ENCODE measurements around the gene SLC10A1.
"Not testable (repeated sequence)": the region's sequence is repeated elsewhere in the genome, so short reads cannot be mapped to it uniquely, and the experiment has no call there.

The SLC10A1 gene

DNA sequence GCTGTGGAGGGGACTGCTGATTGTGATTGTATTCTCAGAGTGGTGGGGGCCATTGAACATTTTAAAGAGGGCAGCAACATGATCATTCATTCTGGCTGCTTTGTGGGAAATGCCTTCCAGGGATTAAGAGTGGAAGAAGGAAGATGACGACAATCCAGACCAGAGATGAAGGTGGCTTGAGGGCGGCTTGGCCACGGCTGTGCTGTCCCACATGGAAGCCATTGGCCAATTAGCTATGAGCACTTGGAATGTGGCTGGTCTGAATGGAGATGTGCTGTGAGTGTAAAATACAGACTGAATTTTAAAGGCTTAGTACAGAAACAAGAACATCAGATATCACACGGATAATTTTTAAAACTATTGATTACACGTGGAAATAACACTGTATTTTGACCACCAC, 19.2 kb upstream of the SLC10A1 start:
- H3K4me1 Mint-ChIP-seq (ENCODE audit: low read depth): peaks cover 2% of the 10 kb centered on the region
- H3K27me3 Mint-ChIP-seq: peaks cover 2% of the 10 kb centered on the region
- no peaks in the 10 kb centered on the region for H3K36me3 Mint-ChIP-seq
- H3K9me3 Mint-ChIP-seq (ENCODE audit: low read depth): no peaks in the 10 kb centered on the region
- no peak overlapping the region for H3K27ac Mint-ChIP-seq
- H3K4me3 Mint-ChIP-seq: no peak overlapping the region

DNA sequence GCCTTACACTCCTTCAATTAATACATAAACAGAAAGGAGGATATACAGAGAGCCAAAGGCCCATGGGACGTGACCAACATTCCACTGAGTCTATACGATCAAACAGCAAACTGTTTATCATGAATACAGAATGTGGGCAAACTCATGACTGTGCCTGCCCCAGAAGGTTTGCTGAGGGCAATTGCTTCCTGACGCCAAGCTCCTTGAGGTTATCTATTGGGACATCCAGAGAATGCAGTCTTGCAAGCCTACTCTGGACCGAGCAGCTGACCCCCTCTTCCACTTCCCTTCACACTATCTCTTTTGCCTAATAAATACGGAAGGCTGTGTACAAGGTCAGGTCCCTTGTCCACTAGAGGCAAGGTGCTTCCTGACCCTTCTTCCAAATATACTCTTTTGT, 18.5 kb upstream of the SLC10A1 start:
- Mint-ChIP-seq H3K27me3 (peaks cover 2% of the 10 kb centered on the region), H3K9me3 (ENCODE audit: low read depth) (no peaks in the 10 kb centered on the region), H3K27ac (no peak overlapping the region), H3K4me3 (no peak overlapping the region), H3K36me3 (no peaks in the 10 kb centered on the region), H3K4me1 (ENCODE audit: low read depth) (peaks cover 2% of the 10 kb centered on the region)

DNA sequence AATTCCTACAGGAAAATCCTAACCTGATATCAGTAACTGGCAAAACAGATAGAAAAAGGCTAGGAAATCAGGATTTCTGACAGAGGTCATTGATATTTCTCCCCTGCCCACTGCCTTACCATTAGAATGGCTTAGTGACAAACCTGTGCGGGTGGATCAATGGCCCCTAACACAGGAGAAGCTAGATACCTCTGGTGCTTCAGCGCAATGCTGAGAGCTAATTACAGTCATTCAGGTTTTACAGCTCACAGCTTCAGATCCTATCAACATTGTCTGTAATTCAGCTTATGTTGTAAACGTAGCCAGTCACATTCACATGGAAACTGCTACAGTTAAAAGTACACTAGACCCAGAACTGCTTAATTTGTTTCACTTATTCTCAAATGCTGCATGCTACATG, 17.4 kb upstream of the SLC10A1 start:
- Mint-ChIP-seq H3K27me3 (peaks cover 2% of the 10 kb centered on the region), H3K36me3 (no peaks in the 10 kb centered on the region), H3K9me3 (ENCODE audit: low read depth) (no peaks in the 10 kb centered on the region), H3K4me3 (no peak overlapping the region), H3K4me1 (ENCODE audit: low read depth) (peaks cover 2% of the 10 kb centered on the region), H3K27ac (no peak overlapping the region)

DNA sequence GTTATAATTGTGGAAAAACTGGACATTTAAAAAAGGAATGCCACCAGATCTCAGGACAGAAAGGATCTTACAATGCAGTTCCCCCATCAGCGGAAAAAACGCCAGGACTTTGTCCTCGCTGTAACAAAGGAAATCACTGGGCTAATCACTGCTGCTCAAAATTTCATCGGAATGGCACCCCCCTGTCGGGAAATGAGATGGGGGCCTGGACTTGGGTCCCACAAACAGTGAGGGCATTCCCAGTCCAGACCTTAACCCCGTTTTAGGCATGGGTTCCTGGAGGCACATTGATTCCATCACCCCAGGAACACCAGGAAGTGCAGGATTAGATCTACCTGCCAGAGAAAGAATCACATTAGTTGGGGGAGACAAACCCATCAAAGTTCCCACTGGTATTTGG, 16.3 kb upstream of the SLC10A1 start:
- not testable (repeated sequence) for H3K9me3 Mint-ChIP-seq (ENCODE audit: low read depth); H3K36me3 Mint-ChIP-seq; H3K4me3 Mint-ChIP-seq

DNA sequence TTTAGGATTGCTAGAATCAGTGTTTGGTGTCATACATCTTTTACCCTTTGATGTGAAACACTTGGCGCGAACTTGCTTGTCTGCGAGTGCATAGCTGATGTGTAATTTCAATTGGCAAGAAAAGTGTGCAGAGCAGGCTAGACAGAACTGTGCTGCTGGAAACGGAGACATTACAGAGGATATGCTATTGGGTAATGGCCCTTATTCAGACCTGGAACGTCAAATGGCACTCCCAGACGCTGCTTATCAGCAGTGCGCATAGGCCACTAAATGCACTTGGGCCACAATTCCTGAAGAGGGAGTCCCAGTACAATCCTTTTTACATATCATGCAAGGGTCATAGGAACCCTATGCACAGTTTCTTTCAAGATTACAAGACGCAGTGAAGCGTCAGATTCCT, 15.7 kb upstream of the SLC10A1 start:
- Mint-ChIP-seq H3K9me3 (ENCODE audit: low read depth) (no peaks in the 10 kb centered on the region), H3K27me3 (no peaks in the 10 kb centered on the region), H3K4me1 (ENCODE audit: low read depth) (no peaks in the 10 kb centered on the region), H3K4me3 (no peak overlapping the region), H3K27ac (no peak overlapping the region), H3K36me3 (no peaks in the 10 kb centered on the region)

More for the DNA sequence above, 16.3 kb upstream of the SLC10A1 start:
- not testable (repeated sequence) for H3K27me3 Mint-ChIP-seq; H3K4me1 Mint-ChIP-seq (ENCODE audit: low read depth); H3K27ac Mint-ChIP-seq

DNA sequence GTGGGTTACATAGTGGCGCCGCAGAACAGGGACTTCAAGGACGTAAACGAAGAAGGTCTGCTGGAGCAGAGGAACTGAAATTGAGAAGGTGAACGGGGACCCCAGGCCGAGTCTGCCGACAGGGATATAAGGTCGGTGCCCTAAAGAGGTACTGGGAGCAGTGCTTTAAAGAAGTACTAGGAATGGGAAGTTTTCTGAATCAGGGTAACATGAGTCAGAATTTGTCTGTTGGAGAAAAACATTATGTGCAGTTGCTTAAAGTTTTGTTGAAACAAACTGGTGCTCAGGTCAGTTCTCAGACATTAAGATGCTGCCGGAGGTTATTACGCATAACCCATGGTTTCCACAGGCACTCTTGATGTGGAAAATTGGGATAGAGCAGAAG, 14.8 kb upstream of the SLC10A1 start:
- Mint-ChIP-seq H3K36me3 (no peaks in the 10 kb centered on the region), H3K4me1 (ENCODE audit: low read depth) (no peaks in the 10 kb centered on the region), H3K9me3 (ENCODE audit: low read depth) (no peaks in the 10 kb centered on the region), H3K4me3 (no peak overlapping the region), H3K27ac (no peak overlapping the region), H3K27me3 (no peaks in the 10 kb centered on the region)

DNA sequence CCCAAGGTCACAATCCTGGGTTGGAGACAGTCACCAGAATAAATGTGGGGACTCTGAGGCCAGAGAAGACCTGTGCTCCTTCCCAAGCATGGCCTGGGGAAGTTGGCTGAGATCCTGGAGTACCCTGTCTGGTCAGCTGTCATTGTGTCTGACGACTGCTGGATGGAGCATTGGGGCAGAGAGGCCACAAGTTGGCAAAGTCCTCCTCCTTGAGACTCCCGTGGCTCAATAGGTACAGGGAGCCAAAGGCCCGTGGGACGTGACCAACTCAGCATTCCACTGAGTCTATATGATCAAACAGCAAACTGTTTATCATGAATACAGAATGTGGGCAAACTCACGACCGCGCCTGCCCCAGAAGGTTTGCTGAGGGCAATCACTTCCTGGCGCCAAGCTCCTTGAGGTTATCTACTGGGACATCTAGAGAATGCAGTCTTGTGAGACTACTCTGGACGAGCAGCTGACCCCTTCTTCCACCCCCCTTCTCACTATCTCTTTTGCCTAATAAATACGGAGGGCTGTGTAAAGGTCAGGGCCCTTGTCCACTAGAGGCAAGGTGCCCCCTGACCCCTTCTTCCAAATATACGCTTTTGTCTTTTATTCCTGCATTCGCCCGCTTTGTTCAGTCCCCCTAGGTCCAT, 14.3 kb upstream of the SLC10A1 start:
- no peaks in the 10 kb centered on the region for H3K9me3 Mint-ChIP-seq (ENCODE audit: low read depth)
- no peak overlapping the region for H3K4me3 Mint-ChIP-seq
- H3K27ac Mint-ChIP-seq: no peak overlapping the region
- H3K27me3 Mint-ChIP-seq: no peaks in the 10 kb centered on the region
- no peaks in the 10 kb centered on the region for H3K4me1 Mint-ChIP-seq (ENCODE audit: low read depth)
- no peaks in the 10 kb centered on the region for H3K36me3 Mint-ChIP-seq

DNA sequence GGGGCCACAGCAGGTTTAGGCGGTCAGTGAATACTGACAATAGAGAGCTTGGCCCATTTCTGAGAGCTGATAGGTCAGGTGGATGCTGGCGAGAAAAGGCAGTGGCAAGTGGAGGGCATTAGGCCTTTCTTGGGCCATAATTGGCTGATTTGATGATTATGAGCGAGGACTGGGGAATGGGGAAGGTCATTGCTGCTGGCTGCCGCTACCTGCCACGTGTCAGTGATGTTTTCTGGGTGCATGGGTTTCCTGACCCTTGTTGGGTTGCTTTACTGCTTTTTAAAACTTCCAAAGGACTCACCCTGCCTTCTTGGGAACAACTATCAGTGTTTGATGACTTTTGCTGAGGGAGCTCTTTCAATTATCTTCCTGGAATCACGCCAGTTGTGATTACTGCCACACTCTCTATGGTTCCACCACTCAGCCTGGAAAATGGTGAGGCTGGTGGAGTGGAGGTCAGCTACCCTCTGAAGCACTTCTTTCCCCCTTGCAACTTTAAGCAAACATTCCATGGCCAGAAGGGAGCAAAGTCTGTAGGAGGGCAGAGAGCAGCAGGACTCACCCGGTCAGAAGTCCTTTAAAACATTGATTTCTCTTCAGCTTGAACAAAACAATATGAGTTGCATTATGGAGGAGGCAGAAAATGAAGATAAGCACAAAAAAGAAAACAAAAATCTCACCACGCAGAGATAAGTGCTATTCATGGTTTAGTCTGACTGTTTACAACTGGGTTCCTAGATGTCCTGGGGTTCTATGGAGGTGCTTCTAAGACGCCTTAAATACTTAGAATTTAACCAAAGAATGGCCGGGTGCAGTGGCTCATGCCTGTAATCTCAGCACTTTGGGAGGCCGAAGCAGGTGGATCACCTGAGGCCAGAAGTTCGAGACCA, 12.1 kb upstream of the SLC10A1 start:
- Mint-ChIP-seq H3K4me3 (no peak overlapping the region), H3K36me3 (no peaks in the 10 kb centered on the region), H3K9me3 (ENCODE audit: low read depth) (no peaks in the 10 kb centered on the region), H3K27me3 (no peaks in the 10 kb centered on the region), H3K27ac (no peak overlapping the region), H3K4me1 (ENCODE audit: low read depth) (no peaks in the 10 kb centered on the region)

DNA sequence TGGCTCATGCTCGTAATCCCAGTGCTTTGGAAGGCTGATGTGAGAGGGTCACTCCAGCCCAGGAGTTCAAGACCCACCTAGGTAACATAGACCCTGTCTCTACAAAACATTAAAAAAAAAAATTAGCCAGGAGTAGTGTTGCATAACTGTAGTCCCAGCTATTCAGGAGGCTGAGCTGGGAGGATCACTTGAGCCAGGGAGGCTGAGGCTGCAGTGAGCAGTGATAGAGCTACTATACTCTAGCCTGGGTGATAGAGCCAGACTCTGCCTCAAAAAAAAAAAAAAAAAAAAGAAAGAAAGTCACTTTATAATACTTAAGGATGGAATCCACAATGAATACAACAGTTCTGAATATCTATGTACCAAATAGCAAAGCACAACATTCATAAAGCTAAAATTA, 10.2 kb upstream of the SLC10A1 start:
- H3K36me3 Mint-ChIP-seq: no peaks in the 10 kb centered on the region
- H3K9me3 Mint-ChIP-seq (ENCODE audit: low read depth): no peaks in the 10 kb centered on the region

DNA sequence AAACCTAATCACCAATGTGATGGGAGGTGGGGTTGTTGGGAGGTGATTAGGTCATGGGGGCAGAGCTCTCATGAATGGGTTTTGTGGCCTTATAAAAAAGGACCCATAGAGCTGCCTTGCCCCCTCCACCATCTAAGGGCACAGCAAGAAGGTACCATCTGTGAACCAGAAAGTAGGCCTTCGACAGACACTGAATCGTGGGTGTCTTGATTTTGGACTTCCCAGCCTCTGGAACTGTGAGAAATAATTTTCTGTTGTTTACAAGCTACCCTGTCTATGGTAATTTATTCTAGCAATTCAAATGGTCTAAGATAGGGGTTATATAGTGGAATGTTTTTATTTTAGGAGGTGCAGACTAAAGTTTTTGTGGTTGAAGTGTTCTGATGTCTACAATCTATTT, 7.9 kb upstream of the SLC10A1 start:
- no peaks in the 10 kb centered on the region for H3K4me1 Mint-ChIP-seq (ENCODE audit: low read depth)
- no peak overlapping the region for H3K27ac Mint-ChIP-seq
- H3K9me3 Mint-ChIP-seq (ENCODE audit: low read depth): no peaks in the 10 kb centered on the region
- peaks cover 7% of the 10 kb centered on the region for H3K27me3 Mint-ChIP-seq
- H3K36me3 Mint-ChIP-seq: peaks cover 6% of the 10 kb centered on the region
- no peak overlapping the region for H3K4me3 Mint-ChIP-seq

More for the DNA sequence above, 10.2 kb upstream of the SLC10A1 start:
- Mint-ChIP-seq H3K27ac (no peak overlapping the region), H3K4me1 (ENCODE audit: low read depth) (no peaks in the 10 kb centered on the region), H3K27me3 (peaks cover 2% of the 10 kb centered on the region), H3K4me3 (no peak overlapping the region)

DNA sequence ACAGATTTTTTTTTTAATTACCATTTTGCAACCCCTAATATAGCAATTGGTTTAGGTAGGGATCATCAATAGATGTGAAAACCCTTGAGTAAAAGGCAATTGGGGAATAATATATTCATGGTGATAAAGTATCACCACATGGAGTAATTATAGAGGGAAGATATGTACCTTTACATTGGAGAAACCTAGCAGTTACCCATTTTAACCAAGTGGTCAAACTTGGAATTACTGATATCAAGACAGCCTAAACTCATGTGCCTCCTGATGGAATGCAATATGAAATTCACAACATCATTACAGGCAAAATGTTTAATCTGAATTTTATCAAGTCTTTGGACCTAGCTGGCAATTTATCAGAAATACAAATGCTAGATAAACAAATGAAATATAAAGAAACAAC, 6.7 kb upstream of the SLC10A1 start:
- Mint-ChIP-seq H3K27ac (no peak overlapping the region), H3K27me3 (peaks cover 9% of the 10 kb centered on the region), H3K4me1 (ENCODE audit: low read depth) (no peaks in the 10 kb centered on the region), H3K4me3 (no peak overlapping the region), H3K9me3 (ENCODE audit: low read depth) (no peaks in the 10 kb centered on the region), H3K36me3 (peaks cover 6% of the 10 kb centered on the region)

DNA sequence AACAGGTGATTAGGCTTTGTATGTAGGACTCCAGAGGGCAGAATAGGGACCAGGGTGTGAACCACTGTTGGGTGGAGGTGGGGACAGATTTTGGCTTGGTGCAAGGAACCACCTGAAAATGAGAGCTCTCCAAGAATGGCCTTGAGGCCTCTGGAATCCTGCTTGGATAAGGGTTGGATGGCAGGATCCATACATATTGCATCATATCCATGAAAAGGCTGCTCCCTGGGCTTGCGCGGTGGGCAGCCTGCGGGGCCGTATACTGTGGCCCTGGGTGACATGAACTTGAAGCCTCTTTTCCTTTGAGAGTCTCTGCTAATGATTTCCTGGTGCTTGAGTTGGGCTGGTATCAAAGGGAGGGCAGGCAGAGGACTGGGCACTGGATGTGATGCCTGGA, 1.3 kb upstream of the SLC10A1 start:
- no peak overlapping the region for H3K4me3 Mint-ChIP-seq
- H3K36me3 Mint-ChIP-seq: peaks cover 13% of the 10 kb centered on the region
- no peaks in the 10 kb centered on the region for H3K4me1 Mint-ChIP-seq (ENCODE audit: low read depth)
- H3K27ac Mint-ChIP-seq: no peak overlapping the region
- H3K9me3 Mint-ChIP-seq (ENCODE audit: low read depth): no peaks in the 10 kb centered on the region
- peaks cover 10% of the 10 kb centered on the region for H3K27me3 Mint-ChIP-seq

DNA sequence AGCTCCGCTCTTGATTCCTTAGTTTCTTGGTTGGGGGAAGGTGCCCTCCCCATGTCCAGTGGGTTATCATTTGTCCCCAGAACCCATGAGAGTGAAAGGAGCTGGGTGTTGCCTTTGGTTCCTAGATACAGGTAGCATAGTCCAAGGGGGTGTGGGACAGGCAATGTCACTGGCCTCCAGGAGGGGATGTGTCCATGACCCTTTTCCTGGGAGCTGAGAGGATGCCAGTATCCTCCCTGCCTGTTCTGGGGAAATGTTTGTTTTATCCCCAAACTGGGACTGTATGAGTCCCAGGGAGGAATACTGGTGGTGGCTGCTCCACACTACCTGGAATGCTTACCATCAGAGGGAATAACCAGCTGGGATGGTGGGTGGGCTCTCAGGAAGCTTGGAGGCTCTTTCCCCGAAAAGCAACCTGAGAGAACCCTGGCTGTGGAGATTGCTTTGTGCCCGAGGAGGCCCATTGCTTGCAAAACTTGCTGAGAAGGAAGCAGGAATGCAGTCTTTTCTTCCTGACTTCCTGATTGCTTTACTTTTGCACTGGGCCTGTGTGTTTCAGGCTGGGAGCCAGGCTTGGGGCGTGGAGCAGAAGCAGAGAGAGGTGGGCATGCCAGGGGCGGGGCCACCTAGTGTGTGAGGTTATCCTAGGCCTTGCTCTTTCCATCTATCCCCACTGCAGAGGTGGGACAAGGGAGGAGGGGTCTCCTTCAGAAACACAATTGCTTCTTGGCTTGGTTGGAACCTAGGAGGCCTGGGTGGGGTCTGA, 715 bp upstream of the SLC10A1 start:
- Mint-ChIP-seq H3K27me3 (peaks cover 9% of the 10 kb centered on the region), H3K4me3 (no peak overlapping the region), H3K9me3 (ENCODE audit: low read depth) (no peaks in the 10 kb centered on the region), H3K4me1 (ENCODE audit: low read depth) (no peaks in the 10 kb centered on the region), H3K27ac (no peak overlapping the region), H3K36me3 (peaks cover 13% of the 10 kb centered on the region)

DNA sequence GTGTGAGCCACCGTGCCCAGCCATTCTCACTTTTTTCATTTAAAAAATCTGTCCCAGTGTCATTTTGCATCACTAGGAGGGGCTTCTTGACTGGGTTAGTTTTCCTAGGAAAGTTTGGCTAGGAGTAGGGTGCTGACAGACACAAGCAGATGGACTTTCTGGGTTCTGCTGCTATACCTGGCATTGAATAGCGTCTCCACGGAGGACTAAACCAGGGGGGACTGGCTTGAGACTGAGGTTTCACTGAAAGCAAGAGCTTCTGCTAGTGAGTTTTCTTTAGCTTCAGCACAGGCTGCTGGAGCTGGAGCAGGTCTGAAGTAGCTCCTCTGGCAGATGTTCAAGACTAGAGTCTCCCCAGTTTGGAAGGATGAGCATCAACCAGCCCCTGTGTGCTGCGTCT, 1.4 kb downstream of the SLC10A1 start:
- Mint-ChIP-seq H3K36me3 (peaks cover 8% of the 10 kb centered on the region), H3K4me3 (no peak overlapping the region), H3K27ac (no peak overlapping the region), H3K4me1 (ENCODE audit: low read depth) (no peaks in the 10 kb centered on the region), H3K9me3 (ENCODE audit: low read depth) (no peaks in the 10 kb centered on the region), H3K27me3 (peaks cover 4% of the 10 kb centered on the region)

DNA sequence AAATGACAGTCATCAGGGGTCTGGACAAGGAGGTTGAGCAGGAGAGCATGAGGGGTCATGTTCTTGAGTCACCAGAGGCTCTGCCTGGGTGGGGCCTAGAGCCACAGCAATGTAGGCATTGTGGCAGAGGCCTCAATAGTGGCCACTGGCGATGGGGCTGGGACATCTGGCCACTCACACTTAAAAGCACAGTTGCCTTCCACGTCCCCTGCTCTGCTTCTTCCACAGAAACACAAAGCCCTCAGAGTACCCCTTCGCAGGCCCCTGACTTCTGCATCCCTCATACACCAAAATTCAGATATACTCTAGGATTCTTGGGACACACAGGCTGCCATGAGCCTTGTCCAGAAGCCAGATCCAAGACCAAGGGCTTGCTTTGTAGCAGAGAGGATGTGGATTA, 2.2 kb downstream of the SLC10A1 start:
- no peak overlapping the region for H3K4me3 Mint-ChIP-seq
- no peaks in the 10 kb centered on the region for H3K9me3 Mint-ChIP-seq (ENCODE audit: low read depth)
- no peaks in the 10 kb centered on the region for H3K4me1 Mint-ChIP-seq (ENCODE audit: low read depth)
- peaks cover 7% of the 10 kb centered on the region for H3K36me3 Mint-ChIP-seq
- no peak overlapping the region for H3K27ac Mint-ChIP-seq
- H3K27me3 Mint-ChIP-seq: peaks cover 4% of the 10 kb centered on the region

All from activated naive CD8-positive, alpha-beta T cell (primary cell).